NCI-H460 (cell line): ENCODE results near the gene IGFBP4. TPM values are rescaled to one million over a fixed set of nuclear protein-coding genes. Genes with fewer than 3 reads are reported as not detected.
A peak's percentile ranks its signal among the peaks of the same experiment; 100 is the strongest.

Experiments
- DNase-seq: peaks from one replicate; pipeline ENCODE4 v3.0.0-alpha.2; 2016; ENCODE audit warnings: low read depth; ENCODE audit errors: extremely low read depth
- total RNA-seq: library from RNA; depleted of rRNA; stranded (reverse); fragments of >200 nt; shearing (Covaris generic); gene quantifications from 2 replicates; pipeline ENCODE4 v1.2.3, GENCODE V29; 2014

Gene IGFBP4
- total RNA-seq, 1 experiment from 2014 or later = 7.2 TPM

GRCh38 chr17:40485851-40486521 is 42.7 kb downstream of the IGFBP4 start:
- DNase-seq = peak; percentile 63

GRCh38 chr17:40486522-40487370 is 43.5 kb downstream of the IGFBP4 start:
- DNase-seq = no peak

- no peak for DNase-seq
Measured at GRCh38 chr17:40487371-40488020, 44.2 kb downstream of the IGFBP4 start.

GRCh38 chr17:40490289-40490853 is 47.1 kb downstream of the IGFBP4 start:
- DNase-seq = no peak

GRCh38 chr17:40490982-40491381 is 47.7 kb downstream of the IGFBP4 start:
- DNase-seq = no peak

GRCh38 chr17:40491486-40491885 is 48.2 kb downstream of the IGFBP4 start:
- DNase-seq = no peak

GRCh38 chr17:40493697-40494096 is 50.4 kb downstream of the IGFBP4 start:
- DNase-seq = no peak

GRCh38 chr17:40495140-40495539 is 51.9 kb downstream of the IGFBP4 start:
- no peak for DNase-seq

- DNase-seq = no peak
Measured at GRCh38 chr17:40496170-40496569, 52.9 kb downstream of the IGFBP4 start.

- no peak for DNase-seq
Measured at GRCh38 chr17:40496634-40497420, 53.6 kb downstream of the IGFBP4 start.

GRCh38 chr17:40497695-40498094 is 54.4 kb downstream of the IGFBP4 start:
- no peak for DNase-seq

GRCh38 chr17:40498281-40499084 is 55.2 kb downstream of the IGFBP4 start:
- no peak for DNase-seq

- DNase-seq = peak; percentile 46
Measured at GRCh38 chr17:40499551-40500189, 56.4 kb downstream of the IGFBP4 start.

GRCh38 chr17:40500190-40500589 is 56.9 kb downstream of the IGFBP4 start:
- DNase-seq = no peak

- DNase-seq = no peak
Measured at GRCh38 chr17:40500709-40501108, 57.5 kb downstream of the IGFBP4 start.

- no peak for DNase-seq
Measured at GRCh38 chr17:40501499-40501911, 58.3 kb downstream of the IGFBP4 start, which contains the start of gene TNS4. TSS of gene TNS4 (minus strand) at chr17:40501623. CDS start at chr17:40496425, 5,198 bp downstream.

GRCh38 chr17:40502716-40503115 is 59.5 kb downstream of the IGFBP4 start:
- DNase-seq = no peak

- DNase-seq = no peak
Measured at GRCh38 chr17:40503154-40503553, 59.9 kb downstream of the IGFBP4 start.

GRCh38 chr17:40506786-40507185 is 63.5 kb downstream of the IGFBP4 start:
- no peak for DNase-seq
